EH (cell line): Measurements from ENCODE around the gene TIGD1.
"Not testable (repeated sequence)": the region's sequence is repeated elsewhere in the genome, so short reads cannot be mapped to it uniquely, and the experiment has no call there.

Experiments
- DNase-seq: peaks from one replicate; pipeline ENCODE4 v3.0.0-alpha.2; 2015; ENCODE audit warnings: low read depth

TIGD1 gene

DNA sequence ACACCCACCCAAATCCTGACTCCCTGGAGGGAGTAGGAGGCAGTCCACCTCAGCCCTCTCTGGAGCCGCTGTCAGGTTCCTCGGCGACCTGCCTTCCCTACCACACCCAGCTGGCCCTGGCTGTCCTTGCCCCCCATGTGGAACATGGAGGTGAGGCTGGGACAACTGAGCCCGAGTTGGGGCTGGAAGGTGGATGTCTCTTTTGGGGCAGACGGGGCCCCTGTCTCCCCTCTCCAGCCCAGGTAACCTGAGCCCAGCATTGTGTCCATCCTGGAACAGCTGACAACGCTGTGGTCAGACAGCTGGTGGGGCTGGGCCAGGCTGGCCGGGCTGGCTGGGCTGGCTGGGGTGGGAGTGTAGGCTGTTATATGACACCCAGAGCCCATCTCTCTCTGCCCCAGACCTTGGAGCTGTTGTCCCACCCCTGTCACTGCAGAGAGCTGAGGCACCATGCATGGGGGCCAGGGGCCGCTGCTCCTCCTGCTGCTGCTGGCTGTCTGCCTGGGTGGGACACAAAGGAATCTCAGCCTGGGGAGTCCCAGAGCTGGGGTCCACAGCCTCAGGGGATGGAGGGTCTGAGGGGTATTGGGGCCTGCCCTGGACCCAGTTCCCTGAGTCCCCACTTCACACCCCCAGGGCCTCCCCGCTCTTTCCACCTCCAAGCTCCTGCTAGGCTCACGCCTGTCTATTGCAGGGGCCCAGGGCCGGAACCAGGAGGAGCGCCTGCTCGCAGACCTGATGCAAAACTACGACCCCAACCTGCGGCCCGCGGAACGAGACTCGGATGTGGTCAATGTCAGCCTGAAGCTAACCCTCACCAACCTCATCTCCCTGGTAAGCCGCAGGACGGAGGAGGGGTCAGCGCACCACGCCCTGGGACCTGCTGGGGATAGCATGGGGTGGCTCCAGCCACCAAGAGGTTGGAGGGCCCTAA, 10.8 kb downstream of the TIGD1 start, which contains the start of gene CHRNG:
Gene CHRNG (plus strand): TSS at position 395 of the 934 bp plus-strand sequence. CDS start 56 bp downstream, at position 451.
- DNase-seq = no peak

DNA sequence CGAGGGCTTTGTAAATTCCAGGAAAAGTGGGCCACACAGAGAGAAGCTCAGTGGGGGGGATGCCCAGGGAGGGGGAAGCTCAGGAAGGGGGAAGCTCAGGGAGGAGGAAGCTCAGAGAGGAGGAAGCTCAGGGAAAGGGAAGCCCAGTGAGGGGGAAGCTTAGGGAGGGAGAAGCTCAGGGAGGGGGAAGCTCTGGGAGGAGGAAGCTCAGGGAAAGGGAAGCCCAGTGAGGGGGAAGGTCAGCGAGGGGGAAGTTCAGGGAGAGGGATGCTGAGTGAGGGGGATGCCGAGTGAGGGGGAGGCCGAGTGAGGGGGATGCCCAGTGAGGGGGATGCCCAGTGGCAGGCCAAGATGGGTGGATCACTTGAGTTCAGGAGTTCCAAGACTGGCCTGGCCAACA, 11.7 kb downstream of the TIGD1 start:
- no peak for DNase-seq

DNA sequence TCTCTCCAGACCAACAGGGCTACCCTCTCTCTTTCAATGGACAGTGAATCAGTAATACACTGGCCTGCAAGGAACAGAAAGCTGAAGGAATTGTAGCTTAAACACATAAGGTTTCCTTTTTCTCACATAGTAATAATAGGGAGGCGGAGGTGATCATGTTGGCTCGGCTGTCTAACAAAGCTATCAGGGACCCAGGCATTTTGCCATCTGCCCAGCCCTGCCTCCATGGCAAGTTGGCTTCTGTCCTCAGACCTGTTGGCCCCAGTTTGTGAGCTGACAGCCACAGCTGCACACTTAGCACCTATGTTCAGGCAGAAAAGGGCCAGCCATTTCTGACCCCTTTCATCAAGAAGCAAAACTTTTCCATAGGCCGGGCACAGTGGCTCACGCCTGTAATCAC, 12.9 kb downstream of the TIGD1 start:
- DNase-seq = no peak

DNA sequence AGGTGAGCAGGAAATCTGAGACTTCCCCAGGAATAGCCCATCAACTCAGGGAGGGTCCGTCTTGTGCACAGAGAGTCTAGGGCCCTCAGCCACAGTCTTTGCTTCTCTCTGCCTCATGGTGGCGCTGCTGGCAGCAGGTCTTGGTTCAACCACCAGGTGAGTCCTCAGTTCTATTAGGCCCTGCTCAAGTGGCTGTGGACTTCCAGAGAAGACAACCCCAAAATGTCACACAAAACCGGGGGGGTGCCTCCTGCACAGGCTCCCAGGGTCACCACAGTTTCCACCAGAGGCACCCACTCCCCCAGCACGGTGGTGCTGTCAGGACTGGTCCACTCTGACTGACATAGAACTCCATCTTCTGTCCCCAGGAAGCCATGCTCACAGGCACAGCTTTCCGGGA, 13.3 kb downstream of the TIGD1 start:
- no peak for DNase-seq

DNA sequence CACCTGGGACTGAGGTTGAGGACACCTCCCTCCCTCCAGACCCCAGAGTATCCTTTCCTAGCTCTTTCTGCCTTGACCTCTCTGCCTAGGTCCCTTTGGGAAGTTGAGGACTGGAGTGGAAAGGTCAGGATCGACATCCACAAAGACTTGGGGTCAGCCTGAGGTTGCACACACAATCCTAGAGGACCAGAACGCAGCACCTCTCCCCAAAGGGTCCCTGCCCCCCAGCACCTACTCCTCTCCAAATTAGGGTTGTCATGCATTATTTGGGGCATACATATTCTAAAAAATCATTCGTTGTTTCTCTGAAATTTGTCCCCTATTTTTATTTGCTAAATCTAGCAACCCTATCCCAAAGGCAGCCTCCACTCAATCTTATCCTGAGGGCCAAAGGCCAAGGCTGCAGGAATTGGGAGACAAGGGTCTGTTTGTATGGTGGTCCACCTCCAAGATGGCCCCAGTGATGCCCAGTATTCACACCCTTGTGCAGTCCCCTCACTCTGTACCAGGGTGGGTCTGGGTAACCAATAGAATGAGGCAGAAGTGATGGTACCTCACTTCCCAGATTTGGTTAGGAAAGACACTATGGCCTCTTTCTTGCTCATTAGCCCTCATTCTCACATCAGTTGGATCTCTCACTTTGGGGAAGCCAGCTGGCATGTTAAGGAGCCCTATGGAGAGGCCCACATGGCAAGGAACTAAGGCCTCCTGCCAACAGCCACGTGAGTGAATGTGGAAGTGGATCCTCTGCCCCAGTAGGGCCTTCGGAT, 14.4 kb downstream of the TIGD1 start:
- DNase-seq = no peak

DNA sequence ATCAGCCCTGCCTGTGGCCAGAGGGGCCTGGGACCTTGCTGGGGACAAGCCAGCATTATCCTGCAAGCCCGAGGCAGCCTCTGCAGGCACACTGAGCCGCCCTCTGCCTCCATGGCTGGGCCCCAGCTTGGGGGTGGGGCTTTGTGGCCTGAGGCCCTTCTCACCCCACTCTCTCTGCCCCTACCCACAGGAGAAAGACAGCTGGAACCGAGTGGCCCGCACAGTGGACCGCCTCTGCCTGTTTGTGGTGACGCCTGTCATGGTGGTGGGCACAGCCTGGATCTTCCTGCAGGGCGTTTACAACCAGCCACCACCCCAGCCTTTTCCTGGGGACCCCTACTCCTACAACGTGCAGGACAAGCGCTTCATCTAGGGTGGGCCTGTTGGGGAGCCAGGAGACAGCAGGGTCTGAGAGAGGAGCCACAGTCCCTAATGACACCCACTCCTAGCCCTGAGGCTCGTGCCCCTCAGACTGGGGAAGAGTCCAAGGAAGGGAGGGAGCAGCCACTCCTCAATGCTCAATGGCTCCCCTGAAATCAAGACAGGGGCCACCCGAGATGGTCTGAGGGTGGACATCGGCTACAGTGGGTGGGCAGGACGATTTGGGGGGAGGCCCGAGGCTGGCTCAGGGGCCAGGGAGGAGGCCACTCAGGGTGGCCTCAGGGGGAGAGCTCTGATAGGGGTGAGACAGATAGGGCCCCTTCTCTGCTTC, 15.3 kb downstream of the TIGD1 start:
- DNase-seq = no peak

DNA sequence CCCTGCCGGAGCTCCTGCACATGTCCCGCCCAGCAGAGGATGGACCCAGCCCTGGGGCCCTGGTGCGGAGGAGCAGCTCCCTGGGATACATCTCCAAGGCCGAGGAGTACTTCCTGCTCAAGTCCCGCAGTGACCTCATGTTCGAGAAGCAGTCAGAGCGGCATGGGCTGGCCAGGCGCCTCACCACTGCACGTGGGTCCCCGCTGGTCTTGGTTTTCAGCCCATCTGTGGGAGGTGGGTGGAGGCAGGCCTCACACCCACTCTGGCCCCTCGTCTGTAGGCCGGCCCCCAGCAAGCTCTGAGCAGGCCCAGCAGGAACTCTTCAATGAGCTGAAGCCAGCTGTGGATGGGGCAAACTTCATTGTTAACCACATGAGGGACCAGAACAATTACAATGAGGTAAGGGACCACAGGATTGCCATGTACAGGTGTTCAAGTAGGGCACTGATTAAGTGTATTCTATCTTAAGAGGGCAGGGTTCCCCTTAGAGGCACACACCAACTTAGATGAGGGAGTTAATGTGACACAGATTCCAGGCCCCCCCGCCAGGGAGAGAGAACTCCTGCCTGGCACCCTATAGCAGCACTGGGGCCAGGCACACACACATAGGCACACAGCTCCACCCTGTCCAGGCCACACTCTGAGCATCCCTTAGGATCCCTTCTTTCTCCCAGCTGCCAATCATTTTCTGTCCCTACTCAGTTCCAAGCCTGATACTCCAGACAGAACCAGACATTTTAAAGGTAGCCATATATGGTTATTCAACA, 16.2 kb downstream of the TIGD1 start:
- DNase-seq = no peak

DNA sequence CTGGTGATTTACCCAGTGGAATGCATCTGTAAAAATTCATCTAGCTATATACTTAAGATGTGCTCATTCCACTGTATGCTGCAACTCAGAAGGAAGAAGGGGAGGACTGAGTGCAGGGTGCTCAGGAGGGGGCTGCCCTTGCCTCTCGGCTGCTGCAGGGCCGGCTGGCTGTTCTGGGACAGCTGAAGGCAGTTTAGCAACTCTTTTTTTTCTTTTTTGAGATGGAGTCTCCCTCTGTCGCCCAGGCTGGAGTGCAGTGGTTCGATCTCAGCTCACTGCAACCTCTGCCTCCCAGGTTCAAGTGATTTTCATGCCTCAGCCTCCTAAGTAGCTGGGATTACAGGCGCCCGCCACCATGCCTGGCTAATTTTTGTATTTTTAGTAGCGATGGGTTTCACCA, 17.5 kb downstream of the TIGD1 start:
- DNase-seq = not testable (repeated sequence)

DNA sequence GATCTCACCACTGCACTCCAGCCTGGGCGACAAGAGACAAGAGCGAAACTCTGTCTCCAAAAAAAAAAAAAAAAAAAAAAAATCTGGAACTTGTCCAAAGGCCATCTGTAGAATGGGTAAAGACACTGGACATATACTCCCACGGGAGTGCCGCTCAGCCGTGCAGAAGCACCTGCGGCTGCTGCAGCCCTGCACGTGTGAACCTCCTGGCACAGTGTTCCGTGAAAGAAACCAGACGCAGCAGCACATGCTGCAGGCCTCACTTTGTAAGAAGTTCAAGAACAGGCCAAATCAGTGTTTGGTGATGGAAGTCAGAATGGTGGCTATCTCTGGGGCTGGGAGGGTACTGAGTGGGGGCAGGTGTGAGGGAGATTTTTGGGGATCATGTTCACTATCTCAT, 17.9 kb downstream of the TIGD1 start:
- DNase-seq = no peak

DNA sequence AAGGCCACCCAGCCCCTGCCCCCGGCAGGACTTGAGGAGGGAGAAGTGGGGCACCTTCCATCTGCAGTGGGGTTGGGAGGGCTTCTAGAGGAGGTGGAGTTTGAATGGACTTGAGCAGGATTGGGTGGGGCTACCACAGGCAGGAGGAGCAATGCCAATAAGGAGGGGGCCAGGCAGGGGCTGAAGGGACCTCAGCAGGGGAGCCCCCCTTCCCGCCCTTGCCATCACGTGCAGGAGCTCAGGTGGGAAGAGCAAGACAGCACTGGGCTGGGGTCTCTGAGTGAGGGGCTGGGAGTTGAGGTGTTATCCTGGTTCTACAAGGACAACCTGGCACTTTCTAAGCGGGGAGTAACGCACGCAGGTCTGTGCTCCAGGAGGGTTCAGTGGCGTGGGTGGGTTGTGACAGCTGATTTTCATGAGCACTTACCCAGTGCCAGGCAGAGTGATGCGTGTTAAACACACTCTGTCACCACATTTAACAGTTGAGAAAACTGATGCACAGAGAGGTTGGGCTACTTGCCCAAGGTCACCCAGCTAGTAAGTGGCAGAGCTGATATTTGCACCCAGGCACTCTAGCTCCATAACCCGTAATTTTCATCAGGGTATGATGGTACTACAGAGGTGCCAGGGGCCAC, 19.6 kb downstream of the TIGD1 start:
- DNase-seq = no peak

DNA sequence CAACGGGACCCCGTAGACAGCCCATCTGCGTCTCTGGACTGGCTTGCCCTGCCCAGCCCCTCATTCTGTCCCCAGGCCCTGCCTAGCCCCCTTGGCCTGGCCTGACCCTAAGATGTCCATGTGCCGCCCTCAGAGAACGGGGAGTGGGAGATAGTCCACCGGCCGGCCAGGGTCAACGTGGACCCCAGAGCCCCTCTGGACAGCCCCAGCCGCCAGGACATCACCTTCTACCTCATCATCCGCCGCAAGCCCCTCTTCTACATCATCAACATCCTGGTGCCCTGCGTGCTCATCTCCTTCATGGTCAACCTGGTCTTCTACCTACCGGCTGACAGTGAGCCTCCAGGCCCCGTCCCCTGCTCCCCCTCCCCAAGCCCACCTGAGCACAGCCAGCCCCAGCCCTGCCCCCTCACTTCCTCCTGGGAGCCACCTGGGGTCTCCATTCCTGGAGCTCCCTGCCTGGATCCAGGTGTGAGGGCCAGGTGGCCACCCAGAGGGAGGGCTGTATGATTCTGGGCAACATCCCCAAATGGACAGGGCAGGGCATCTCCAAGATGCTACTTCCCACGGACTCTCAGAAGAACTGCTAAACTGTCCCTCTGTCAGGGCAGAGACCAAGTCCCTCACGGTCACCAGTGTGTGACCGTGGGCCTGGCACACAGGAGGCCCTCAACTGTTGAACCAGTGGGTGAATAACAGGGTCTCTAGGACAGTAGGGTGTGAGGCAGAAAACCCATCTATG, 20.4 kb downstream of the TIGD1 start:
- DNase-seq = no peak

DNA sequence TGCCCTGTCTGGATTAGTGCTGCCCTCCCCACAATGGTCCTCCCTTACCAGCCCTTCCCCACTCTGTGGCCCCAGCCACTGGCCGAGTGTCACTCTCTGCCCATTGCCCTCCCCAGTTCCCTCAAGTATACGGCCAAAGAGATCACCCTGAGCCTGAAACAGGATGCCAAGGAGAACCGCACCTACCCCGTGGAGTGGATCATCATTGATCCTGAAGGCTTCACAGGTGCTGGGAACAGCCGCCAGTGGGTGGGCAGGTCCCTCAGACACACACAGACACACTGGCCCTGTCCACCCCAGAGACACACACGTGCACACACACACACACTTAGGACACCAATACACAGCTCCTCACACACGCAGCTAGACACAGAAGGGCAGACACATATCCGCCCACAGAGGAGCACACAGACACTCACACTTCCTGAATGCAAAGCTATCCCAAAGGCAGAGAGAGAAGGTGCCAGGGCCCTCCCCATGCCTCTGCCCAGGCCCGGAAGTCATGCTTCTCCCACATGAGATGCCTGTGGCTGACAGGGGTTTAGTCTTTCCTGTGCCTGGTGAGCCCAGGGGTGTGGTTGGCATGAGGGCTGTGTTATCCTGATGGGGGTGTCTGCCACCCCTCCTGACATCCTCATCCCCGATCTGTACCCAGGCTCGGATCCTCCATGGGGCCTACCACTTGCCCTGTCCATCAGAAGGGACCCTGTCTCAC, 21.5 kb downstream of the TIGD1 start:
- DNase-seq = peak; percentile 19

DNA sequence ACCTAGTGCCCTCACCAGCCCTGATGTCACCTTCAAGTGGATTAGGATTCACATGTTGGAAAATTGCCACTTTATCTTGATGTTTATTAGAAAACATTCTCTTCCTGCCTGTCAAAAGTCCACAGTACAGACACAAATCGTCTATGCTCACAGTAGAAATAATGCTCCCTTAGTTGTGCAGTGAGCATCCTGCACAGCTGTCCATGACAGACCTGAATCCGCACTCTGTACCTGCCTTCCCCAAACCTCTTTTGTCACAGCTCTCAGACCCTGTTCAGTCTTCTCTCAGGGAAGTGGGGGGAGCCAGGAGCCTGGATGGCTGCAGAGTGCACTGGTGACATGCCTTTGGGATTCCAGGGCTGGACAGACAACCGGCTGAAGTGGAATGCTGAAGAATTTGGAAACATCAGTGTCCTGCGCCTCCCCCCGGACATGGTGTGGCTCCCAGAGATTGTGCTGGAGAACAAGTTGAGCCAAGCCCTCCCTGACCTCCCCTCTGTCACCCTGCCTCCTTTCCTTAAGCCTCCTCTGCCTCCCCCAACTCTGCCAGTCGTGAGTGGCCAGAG, 22.4 kb downstream of the TIGD1 start:
- no peak for DNase-seq

DNA sequence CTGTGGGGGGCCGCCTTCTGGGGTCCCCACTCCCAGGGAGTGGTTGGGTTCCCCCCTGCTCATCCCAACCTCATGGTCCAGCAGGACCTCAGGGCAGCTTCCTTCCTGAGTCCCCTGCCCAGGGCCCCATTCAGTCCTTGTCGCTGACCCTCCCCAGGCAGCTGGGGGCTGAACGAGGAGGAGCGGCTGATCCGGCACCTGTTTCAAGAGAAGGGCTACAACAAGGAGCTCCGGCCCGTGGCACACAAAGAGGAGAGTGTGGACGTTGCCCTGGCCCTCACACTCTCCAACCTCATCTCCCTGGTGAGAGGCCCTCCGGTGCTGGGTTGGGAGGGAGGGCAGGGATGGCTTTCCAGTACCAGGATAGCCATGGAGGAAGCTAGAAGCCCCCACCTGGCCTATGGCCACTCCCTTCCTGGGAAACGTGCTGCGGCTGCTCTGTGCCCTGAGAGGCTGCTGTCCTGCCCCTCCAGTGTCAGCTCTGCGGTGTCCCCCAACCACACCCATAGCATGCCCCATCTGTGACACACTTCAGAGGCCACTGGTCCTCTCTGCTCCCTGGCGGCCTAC, 23.9 kb downstream of the TIGD1 start:
- DNase-seq = no peak

DNA sequence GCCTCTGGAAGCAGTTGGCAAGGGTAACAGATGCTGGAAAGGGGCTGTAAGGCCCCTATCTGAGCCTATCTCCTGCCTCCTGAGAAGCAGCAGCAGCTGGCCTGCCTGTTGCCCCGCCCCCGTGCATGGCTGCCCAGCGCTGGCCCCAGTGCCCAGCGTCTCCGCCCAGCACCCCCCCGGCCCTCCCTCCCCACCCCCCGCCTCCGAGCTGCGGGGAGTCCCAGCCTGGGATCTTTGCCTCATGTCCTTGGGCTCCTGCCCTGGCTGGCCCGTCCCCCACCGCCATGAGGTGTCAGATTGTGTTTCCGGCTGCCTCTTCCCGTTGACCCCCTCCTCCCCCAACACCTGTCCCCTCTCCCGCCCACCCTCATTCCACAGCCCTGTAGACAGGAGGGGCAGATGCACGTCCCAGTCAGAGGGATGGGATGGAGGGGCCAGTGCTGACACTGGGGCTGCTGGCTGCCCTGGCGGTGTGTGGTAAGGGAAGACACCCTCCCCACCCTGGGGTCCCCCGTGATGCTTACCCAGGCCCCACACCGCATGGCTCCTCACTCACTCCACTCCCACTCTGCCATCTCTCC, 24.5 kb downstream of the TIGD1 start, which contains the start of gene CHRND:
Gene CHRND (plus strand): TSS at position 370 of the 581 bp plus-strand sequence. CDS start 56 bp downstream, at position 426.
- DNase-seq = peak; percentile 10

DNA sequence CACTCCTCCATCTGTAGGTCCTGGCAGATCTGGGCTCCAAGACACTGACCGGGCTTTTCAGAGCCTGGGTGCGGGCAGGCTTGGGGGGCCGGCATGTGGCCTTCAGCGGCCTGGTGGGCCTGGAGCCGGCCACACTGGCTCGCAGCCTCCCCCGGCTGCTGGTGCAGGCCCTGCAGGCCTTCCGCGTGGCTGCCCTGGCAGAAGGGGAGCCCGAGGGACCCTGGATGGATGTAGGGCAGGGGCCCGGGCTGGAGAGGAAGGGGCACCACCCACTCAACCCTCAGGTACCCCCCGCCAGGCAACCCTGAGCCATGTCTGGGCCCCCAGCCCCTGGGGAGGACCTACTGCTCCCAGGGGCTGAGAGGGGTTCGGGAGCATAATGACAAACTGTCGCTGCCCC, 25.2 kb downstream of the TIGD1 start:
- DNase-seq = no peak

DNA sequence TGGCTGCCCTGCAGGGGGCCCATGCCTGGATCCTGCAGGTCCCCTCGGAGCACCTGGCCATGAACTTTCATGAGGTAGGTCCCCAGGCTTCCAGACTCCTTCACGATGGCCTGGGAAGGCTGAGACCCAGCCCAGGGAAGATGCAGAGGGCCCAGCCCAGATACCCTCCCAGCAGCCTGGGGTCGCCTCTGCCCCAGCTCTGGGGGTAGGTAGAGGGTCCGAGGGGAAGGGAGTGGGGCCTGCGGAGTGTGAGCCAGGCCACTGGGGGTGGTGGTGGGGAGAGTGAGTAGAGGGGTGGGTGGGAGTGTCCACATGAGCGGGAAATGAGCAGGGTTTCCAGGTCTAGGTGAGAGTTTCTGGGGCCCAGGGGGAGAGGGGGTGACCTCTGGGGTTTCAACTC, 25.6 kb downstream of the TIGD1 start:
- DNase-seq = no peak
